ENCODE results near the gene C10orf62. TPM values are rescaled to one million over a fixed set of nuclear protein-coding genes. Genes with fewer than 3 reads are reported as not detected.
A peak's percentile ranks its signal among the peaks of the same experiment; 100 is the strongest.

C10orf62 gene
- total and polyA plus RNA-seq, 2 experiments from 2014 or later, result not detected

DNA sequence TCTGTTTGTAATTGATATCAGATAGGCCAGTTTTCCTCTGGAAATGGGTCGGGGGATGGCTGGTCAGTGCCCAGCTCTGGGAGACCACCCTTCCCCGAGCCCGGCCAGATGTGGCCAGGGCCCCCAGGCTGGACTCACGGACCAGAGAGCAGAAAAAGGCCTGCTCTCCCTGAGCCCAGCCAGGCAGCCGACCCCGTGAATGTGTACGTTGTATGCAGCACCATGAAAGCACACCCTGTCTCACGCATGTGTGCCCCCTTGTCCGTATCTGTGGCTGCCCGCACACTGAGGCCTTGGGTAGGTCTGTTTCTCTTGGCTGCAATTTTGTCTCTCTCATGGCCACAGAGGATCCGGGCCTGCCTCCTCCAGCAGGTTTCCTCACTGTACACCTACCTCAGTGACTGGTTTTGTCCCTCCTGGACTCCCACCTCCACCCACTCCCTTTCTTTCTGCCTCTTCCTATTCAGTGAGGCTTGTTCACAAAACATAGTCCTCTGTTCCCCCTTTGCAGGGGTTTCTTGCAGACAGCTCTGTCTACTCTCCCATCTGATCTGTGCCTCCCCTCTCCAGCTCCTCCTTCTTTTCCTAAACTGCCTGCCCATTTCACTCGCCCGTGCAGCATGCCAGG is 40.6 kb upstream of the C10orf62 start (continued):
- TF ChIP-seq, protein P1, sequence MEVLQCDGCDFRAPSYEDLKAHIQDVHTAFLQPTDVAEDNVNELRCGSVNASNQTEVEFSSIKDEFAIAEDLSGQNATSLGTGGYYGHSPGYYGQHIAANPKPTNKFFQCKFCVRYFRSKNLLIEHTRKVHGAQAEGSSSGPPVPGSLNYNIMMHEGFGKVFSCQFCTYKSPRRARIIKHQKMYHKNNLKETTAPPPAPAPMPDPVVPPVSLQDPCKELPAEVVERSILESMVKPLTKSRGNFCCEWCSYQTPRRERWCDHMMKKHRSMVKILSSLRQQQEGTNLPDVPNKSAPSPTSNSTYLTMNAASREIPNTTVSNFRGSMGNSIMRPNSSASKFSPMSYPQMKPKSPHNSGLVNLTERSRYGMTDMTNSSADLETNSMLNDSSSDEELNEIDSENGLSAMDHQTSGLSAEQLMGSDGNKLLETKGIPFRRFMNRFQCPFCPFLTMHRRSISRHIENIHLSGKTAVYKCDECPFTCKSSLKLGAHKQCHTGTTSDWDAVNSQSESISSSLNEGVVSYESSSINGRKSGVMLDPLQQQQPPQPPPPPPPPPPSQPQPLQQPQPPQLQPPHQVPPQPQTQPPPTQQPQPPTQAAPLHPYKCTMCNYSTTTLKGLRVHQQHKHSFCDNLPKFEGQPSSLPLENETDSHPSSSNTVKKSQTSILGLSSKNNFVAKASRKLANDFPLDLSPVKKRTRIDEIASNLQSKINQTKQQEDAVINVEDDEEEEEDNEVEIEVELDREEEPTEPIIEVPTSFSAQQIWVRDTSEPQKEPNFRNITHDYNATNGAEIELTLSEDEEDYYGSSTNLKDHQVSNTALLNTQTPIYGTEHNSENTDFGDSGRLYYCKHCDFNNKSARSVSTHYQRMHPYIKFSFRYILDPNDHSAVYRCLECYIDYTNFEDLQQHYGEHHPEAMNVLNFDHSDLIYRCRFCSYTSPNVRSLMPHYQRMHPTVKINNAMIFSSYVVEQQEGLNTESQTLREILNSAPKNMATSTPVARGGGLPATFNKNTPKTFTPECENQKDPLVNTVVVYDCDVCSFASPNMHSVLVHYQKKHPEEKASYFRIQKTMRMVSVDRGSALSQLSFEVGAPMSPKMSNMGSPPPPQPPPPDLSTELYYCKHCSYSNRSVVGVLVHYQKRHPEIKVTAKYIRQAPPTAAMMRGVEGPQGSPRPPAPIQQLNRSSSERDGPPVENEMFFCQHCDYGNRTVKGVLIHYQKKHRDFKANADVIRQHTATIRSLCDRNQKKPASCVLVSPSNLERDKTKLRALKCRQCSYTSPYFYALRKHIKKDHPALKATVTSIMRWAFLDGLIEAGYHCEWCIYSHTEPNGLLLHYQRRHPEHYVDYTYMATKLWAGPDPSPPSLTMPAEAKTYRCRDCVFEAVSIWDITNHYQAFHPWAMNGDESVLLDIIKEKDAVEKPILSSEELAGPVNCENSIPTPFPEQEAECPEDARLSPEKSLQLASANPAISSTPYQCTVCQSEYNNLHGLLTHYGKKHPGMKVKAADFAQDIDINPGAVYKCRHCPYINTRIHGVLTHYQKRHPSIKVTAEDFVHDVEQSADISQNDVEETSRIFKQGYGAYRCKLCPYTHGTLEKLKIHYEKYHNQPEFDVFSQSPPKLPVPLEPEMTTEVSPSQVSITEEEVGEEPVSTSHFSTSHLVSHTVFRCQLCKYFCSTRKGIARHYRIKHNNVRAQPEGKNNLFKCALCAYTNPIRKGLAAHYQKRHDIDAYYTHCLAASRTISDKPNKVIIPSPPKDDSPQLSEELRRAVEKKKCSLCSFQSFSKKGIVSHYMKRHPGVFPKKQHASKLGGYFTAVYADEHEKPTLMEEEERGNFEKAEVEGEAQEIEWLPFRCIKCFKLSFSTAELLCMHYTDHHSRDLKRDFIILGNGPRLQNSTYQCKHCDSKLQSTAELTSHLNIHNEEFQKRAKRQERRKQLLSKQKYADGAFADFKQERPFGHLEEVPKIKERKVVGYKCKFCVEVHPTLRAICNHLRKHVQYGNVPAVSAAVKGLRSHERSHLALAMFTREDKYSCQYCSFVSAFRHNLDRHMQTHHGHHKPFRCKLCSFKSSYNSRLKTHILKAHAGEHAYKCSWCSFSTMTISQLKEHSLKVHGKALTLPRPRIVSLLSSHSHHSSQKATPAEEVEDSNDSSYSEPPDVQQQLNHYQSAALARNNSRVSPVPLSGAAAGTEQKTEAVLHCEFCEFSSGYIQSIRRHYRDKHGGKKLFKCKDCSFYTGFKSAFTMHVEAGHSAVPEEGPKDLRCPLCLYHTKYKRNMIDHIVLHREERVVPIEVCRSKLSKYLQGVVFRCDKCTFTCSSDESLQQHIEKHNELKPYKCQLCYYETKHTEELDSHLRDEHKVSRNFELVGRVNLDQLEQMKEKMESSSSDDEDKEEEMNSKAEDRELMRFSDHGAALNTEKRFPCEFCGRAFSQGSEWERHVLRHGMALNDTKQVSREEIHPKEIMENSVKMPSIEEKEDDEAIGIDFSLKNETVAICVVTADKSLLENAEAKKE (CRISPR knock-in tag; IDR thresholded peaks at IDR 0.05), result no peak
- TF ChIP-seq CREB1 (CRISPR knock-in tag; IDR thresholded peaks at IDR 0.05; ENCODE audit: low read depth), result no peak
- no peak for TF ChIP-seq POLR2AphosphoS5 (IDR thresholded peaks at IDR 0.05; ENCODE audit: low read depth)
- TF ChIP-seq, protein P2, sequence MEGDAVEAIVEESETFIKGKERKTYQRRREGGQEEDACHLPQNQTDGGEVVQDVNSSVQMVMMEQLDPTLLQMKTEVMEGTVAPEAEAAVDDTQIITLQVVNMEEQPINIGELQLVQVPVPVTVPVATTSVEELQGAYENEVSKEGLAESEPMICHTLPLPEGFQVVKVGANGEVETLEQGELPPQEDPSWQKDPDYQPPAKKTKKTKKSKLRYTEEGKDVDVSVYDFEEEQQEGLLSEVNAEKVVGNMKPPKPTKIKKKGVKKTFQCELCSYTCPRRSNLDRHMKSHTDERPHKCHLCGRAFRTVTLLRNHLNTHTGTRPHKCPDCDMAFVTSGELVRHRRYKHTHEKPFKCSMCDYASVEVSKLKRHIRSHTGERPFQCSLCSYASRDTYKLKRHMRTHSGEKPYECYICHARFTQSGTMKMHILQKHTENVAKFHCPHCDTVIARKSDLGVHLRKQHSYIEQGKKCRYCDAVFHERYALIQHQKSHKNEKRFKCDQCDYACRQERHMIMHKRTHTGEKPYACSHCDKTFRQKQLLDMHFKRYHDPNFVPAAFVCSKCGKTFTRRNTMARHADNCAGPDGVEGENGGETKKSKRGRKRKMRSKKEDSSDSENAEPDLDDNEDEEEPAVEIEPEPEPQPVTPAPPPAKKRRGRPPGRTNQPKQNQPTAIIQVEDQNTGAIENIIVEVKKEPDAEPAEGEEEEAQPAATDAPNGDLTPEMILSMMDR (conservative IDR thresholded peaks at IDR 0.05; ENCODE audit: low read depth in 2 of 2), result no peak

DNA sequence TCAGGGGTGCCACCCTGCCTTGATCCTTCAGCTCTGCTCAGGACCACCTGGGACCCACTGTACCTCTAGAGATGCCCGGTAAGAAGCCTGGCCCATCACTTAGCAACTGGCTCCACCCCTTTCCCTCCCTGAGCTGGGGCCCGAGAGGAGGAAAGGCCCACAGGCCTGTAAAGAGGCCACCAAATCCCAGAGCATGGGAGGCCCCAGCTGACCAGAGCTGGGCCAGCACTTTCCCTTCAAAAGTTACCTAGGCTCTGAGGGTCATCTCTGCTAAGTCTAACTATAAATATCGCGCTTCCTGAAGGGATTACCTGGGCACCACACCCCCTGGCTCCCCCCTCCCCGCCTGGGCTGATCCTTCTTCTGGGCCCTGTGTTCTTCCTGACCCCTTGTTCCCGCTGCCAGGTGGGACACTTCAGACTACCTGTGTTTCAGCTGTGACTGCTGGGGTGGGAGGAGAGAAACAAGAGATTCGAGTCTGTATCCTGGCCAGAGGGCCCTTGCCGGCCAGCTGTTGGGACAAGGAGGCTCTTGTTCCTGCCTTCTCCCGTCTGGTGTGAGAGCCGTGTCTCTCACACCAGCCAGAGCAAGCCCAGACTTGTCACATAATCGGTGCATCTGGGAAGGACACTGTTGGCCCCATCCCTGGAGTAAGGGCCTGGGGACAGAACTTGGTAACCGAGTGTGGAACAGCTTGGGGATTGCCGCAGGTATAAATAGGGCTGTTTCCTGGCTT is 39.8 kb upstream of the C10orf62 start:
- H3K4me3 Mint-ChIP-seq, result peak overlapping the region; percentile 18; the same call in 1 of the 3 replicates
- Histone ChIP-seq H3K27me3 (ENCODE audit: insufficient read depth) (no peaks in the 10 kb centered on the region), H3K36me3 (ENCODE audit: insufficient read depth) (no peaks in the 10 kb centered on the region), H2AFZ (no peak overlapping the region), H4K20me1 (replicated peaks; ENCODE audit: insufficient read depth) (no peaks in the 10 kb centered on the region), H3K4me1 (ENCODE audit: insufficient read depth) (peaks cover 24% of the 10 kb centered on the region), H3K27ac (ENCODE audit: low read depth) (peak overlapping the region; percentile 87), H3K4me2 (peak overlapping the region; percentile 70), H3F3A (replicated peaks; ENCODE audit: low read depth) (0 out of 2 replicates have a peak, but pooled peaks cover 6% of the 10 kb centered on the region), H3K79me2 (replicated peaks; ENCODE audit: insufficient read depth) (no peaks in the 10 kb centered on the region; the same call in none of the 2 replicates), H3K9me2 (ENCODE audit: insufficient read depth) (no peaks in the 10 kb centered on the region), H3K4me3 (no peak overlapping the region)
- peak overlapping the region; percentile 67 for H3K27ac Mint-ChIP-seq
- H3K9me3 Mint-ChIP-seq, result peaks cover 4% of the 10 kb centered on the region; the same call in 2 of the 3 replicates
- H3K36me3 Mint-ChIP-seq (ENCODE audit: low read depth), result peaks cover under 1% of the 10 kb centered on the region; the same call in 1 of the 3 replicates
- H3K27me3 Mint-ChIP-seq (ENCODE audit: insufficient read depth, low read depth, poor library complexity), result peaks cover 8% of the 10 kb centered on the region
- H3K4me1 Mint-ChIP-seq, result peaks cover 30% of the 10 kb centered on the region
- DNase-seq (ENCODE audit: low spot score), result peak; percentile 64
- peak; percentile 46 for ATAC-seq
- TF ChIP-seq EZH2phosphoT487 (IDR thresholded peaks at IDR 0.05; ENCODE audit: unreplicated experiment), result no peak
- no peak for TF ChIP-seq POLR2AphosphoS5 (IDR thresholded peaks at IDR 0.05; ENCODE audit: low read depth)
- no peak for TF ChIP-seq STAT1 (IDR thresholded peaks at IDR 0.05; ENCODE audit: unreplicated experiment)
